Uterus (tissue), 4 donors: ENCODE results near the gene CLEC4D. TPM values are rescaled to one million over a fixed set of nuclear protein-coding genes. Genes with fewer than 3 reads are reported as not detected.

Experiments
- DNase-seq, 2 donors: peaks; one replicate each; pipeline ENCODE4 v3.0.0-alpha.2; 2019 to 2020
- H3K27ac ChIP-seq, 2 donors: fragments of 200-600 bp; sonication (generic); 1 replicate in 1 of 2; 2 replicates in 1 of 2; pipeline ENCODE4 v1.5.1; 2016 to 2018
- H3K27me3 ChIP-seq, 2 donors: fragments of 200-600 bp; sonication (generic); one replicate each; pipeline ENCODE4 v1.5.1; 2018 to 2019; ENCODE audit warnings: control low read depth in 1 of 2
- H3K36me3 ChIP-seq, 2 donors: fragments of 200-600 bp; sonication (generic); one replicate each; pipeline ENCODE4 v1.5.1; 2019; ENCODE audit warnings: control low read depth in 1 of 2
- H3K4me1 ChIP-seq, 2 donors: fragments of 200-600 bp; sonication (generic); one replicate each; pipeline ENCODE4 v1.5.1; 2018 to 2019; ENCODE audit warnings: control low read depth in 1 of 2
- H3K4me3 ChIP-seq, 2 donors: fragments of 200-600 bp; sonication (generic); 1 replicate in 1 of 2; 2 replicates in 1 of 2; pipeline ENCODE4 v1.5.1; 2018 to 2019; ENCODE audit warnings: mild to moderate bottlenecking in 1 of 2
- H3K9me3 ChIP-seq, 2 donors: fragments of 200-600 bp; sonication (generic); one replicate each; pipeline ENCODE4 v1.5.1; 2019; ENCODE audit warnings: control low read depth in 1 of 2
- CTCF ChIP-seq, 4 experiments: fragments of 200-600 bp in 2 of 4; fragments of 450-650 bp in 2 of 4; sonication (generic) in 2 of 4; IDR thresholded peaks; one replicate each; pipeline ENCODE4 v1.5.1; 2016 to 2019; ENCODE audit warnings: antibody characterized with exemption in 4 of 4, mild to moderate bottlenecking in 2 of 4, moderate library complexity in 1 of 4
- POLR2A ChIP-seq, 2 donors: fragments of 450-650 bp; IDR thresholded peaks; one replicate each; pipeline ENCODE4 v1.6.1; 2016; ENCODE audit warnings: antibody characterized with exemption in 2 of 2, mild to moderate bottlenecking in 1 of 2, moderate library complexity in 1 of 2
- intact Hi-C: fragments of 100-400 bp; cut with DNase I; formaldehyde crosslinking; loops from one replicate; pipeline ENCODE4 v1.15.1; 2023; ENCODE audit warnings: low total_unique reads
- total RNA-seq, 4 donors: library from RNA; depleted of rRNA in 3 of 4; stranded (reverse); fragments of >200 nt in 3 of 4; gene quantifications; one replicate each; pipeline versions ENCODE4 v1.1.0 to v1.2.4, GENCODE V29; 2014 to 2023
- donor health status: DM: yes; HTN: yes; CAD: no.

CLEC4D gene
- total RNA-seq, 4 donors from 2014 or later: 0.30 TPM; not detected in 3

- no peak for DNase-seq
- intact Hi-C loops: no loop called here
- TF ChIP-seq POLR2A (IDR thresholded peaks at IDR 0.05) (no peak), CTCF (IDR thresholded peaks at IDR 0.05) (no peak)
- no peaks in the 10 kb centered on the region for H3K27me3 ChIP-seq
- H3K4me1 ChIP-seq: no peaks in the 10 kb centered on the region
- H3K9me3 ChIP-seq: no peaks in the 10 kb centered on the region
- no peak overlapping the region for H3K4me3 ChIP-seq
- H3K36me3 ChIP-seq: no peaks in the 10 kb centered on the region
- no peak overlapping the region for H3K27ac ChIP-seq
These were observed 36.1 kb downstream of the CLEC4D start for GRCh38 chr12:8549381-8549780.

- no peaks in the 10 kb centered on the region for H3K36me3 ChIP-seq
- H3K4me1 ChIP-seq: no peaks in the 10 kb centered on the region
- DNase-seq: no peak
- intact Hi-C loops: no loop called here
- H3K27me3 ChIP-seq: no peaks in the 10 kb centered on the region
- TF ChIP-seq POLR2A (IDR thresholded peaks at IDR 0.05): no peak
- no peak for TF ChIP-seq CTCF (IDR thresholded peaks at IDR 0.05)
- H3K4me3 ChIP-seq: no peak overlapping the region
- no peaks in the 10 kb centered on the region for H3K9me3 ChIP-seq
- no peak overlapping the region for H3K27ac ChIP-seq
These were observed 39.9 kb downstream of the CLEC4D start for GRCh38 chr12:8553088-8553627.

DNA sequence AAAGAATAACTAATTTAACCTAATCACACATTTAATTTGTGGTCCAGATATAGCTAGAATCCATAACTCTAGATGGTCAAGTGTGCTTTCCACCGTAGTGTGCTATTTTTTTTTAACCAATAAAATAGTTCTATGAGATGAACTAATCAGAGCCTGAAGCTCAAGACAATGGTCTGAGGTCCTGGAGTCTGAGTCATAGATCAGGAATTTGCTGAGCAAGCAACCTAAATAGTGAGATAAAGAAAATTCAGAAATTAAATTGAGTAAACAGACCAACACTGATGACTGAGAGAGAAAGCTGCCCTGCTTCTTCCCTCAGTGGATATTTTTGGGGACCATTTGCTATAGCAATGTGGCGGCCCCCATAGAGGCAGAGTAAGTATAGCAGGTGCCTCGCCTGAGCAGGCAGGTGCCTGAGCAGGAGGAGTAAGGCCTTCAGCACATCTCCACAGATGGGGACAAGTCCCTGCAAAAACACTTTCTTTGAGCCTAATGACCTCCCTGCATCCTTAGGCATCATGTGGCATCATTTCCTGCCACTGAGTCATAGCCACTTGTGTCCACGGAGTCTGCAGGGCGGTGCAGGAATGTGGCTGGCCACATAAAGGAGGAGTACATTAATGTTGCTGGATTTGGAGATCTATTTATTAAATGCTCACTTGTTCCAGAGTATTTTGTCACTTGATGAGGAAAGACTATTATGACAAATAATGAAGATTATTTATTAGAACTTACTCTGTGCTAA is 41.3 kb downstream of the CLEC4D start:
- no peak for DNase-seq
- Histone ChIP-seq H3K9me3 (no peaks in the 10 kb centered on the region), H3K27me3 (no peaks in the 10 kb centered on the region), H3K4me1 (no peaks in the 10 kb centered on the region), H3K36me3 (no peaks in the 10 kb centered on the region), H3K27ac (no peak overlapping the region), H3K4me3 (no peak overlapping the region)
- intact Hi-C loops: no loop called here
- TF ChIP-seq CTCF (IDR thresholded peaks at IDR 0.05): no peak
- TF ChIP-seq POLR2A (IDR thresholded peaks at IDR 0.05): no peak

- Histone ChIP-seq H3K36me3 (no peaks in the 10 kb centered on the region), H3K4me1 (no peaks in the 10 kb centered on the region), H3K9me3 (no peaks in the 10 kb centered on the region), H3K27ac (no peak overlapping the region), H3K27me3 (no peaks in the 10 kb centered on the region), H3K4me3 (no peak overlapping the region)
- intact Hi-C loops: no loop called here
- TF ChIP-seq CTCF (IDR thresholded peaks at IDR 0.05): no peak
- TF ChIP-seq POLR2A (IDR thresholded peaks at IDR 0.05): no peak
- no peak for DNase-seq
These were observed 43.3 kb downstream of the CLEC4D start for GRCh38 chr12:8556531-8557097.

DNA sequence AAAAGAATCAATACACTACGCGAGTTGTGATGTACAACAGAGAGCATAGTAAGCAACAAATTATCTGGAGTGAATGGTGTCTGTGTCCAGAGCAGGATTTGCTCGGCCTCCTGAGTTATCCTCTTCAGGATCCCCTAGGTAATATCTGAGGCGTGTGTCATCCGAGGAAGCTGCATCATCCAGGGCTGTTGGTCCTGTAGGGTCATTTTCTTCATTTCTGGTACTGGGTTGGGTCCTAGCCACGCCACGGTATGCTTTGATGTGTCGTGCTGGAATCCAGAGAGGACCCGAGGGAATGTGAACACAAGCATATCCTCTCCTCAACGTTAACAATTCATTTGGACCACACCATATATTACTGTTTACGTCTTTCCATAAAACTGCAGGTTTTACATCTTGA is 46.4 kb downstream of the CLEC4D start:
- no peaks in the 10 kb centered on the region for H3K27me3 ChIP-seq
- no peak overlapping the region for H3K27ac ChIP-seq
- intact Hi-C loops: no loop called here
- H3K4me3 ChIP-seq: no peak overlapping the region
- H3K9me3 ChIP-seq: no peaks in the 10 kb centered on the region
- H3K36me3 ChIP-seq: no peaks in the 10 kb centered on the region
- no peaks in the 10 kb centered on the region for H3K4me1 ChIP-seq
- TF ChIP-seq CTCF (IDR thresholded peaks at IDR 0.05) (no peak), POLR2A (IDR thresholded peaks at IDR 0.05) (no peak)
- no peak for DNase-seq
